Cardiac fibroblast (primary cell): ENCODE data around the gene LYPD6B.

Experiments
- DNase-seq, 2 donors: peaks; one replicate each; pipeline versions ENCODE4 v3.0.0 to v3.0.0-alpha.2; 2010; ENCODE audit warnings: low read depth in 2 of 2
- H3K4me3 ChIP-seq, 2 donors: replicated peaks in 1 of 2; 1 replicate in 1 of 2; 2 replicates in 1 of 2; pipeline ENCODE4 v1.5.1; 2011; ENCODE audit warnings: low read depth in 2 of 2, low read length in 2 of 2, mild to moderate bottlenecking in 2 of 2, moderate library complexity in 1 of 2
- CTCF ChIP-seq: IDR thresholded peaks from one replicate; pipeline ENCODE4 v1.5.1; 2011; ENCODE audit warnings: low read depth, mild to moderate bottlenecking, low read length, inconsistent platforms

The LYPD6B gene

GRCh38 chr2:149134335-149134923 lies 95.9 kb downstream of the LYPD6B start:
- H3K4me3 ChIP-seq = no peak overlapping the region
- TF ChIP-seq CTCF = no peak
- DNase-seq = no peak

GRCh38 chr2:149136111-149136510 lies 97.6 kb downstream of the LYPD6B start:
- DNase-seq = no peak
- no peak overlapping the region for H3K4me3 ChIP-seq
- TF ChIP-seq CTCF = no peak

- no peak for TF ChIP-seq CTCF
- no peak overlapping the region for H3K4me3 ChIP-seq
- no peak for DNase-seq
Measured at GRCh38 chr2:149141046-149141445, 102.5 kb downstream of the LYPD6B start.

GRCh38 chr2:149143734-149144133 lies 105.2 kb downstream of the LYPD6B start:
- peak in 1 of 2 donors; percentile 3 for DNase-seq
- no peak for TF ChIP-seq CTCF
- no peak overlapping the region for H3K4me3 ChIP-seq

GRCh38 chr2:149145314-149146295 lies 107.1 kb downstream of the LYPD6B start:
- no peak overlapping the region for H3K4me3 ChIP-seq
- no peak for DNase-seq
- TF ChIP-seq CTCF = no peak

GRCh38 chr2:149146876-149147275 lies 108.4 kb downstream of the LYPD6B start:
- H3K4me3 ChIP-seq = no peak overlapping the region
- no peak for DNase-seq

More at GRCh38 chr2:149146876-149147275, 108.4 kb downstream of the LYPD6B start:
- no peak for TF ChIP-seq CTCF
